Right atrium auricular region (tissue), 2 donors: Measurements from ENCODE around the gene MGAT5B. TPM values are rescaled to one million over a fixed set of nuclear protein-coding genes. Genes with fewer than 3 reads are reported as not detected.

Experiments used
- DNase-seq: peaks from one replicate; pipeline ENCODE4 v3.0.0-alpha.2; 2019; ENCODE audit warnings: low spot score
- H3K27ac ChIP-seq, 2 donors: fragments of 200-600 bp; sonication (generic); 1 replicate in 1 of 2; 2 replicates in 1 of 2; pipeline ENCODE4 v1.5.1; 2016 to 2019
- H3K27me3 ChIP-seq, 2 donors: fragments of 200-600 bp; sonication (generic); one replicate each; pipeline versions ENCODE4 v1.5.1 to v1.6.0; 2017 to 2019
- H3K36me3 ChIP-seq: fragments of 200-600 bp; sonication (generic); one replicate; pipeline ENCODE4 v1.5.1; 2016
- H3K4me1 ChIP-seq, 2 donors: fragments of 200-600 bp; sonication (generic); one replicate each; pipeline versions ENCODE4 v1.5.1 to v1.6.0; 2017 to 2019
- H3K4me3 ChIP-seq, 2 donors: fragments of 200-600 bp; sonication (generic); 1 replicate in 1 of 2; 2 replicates in 1 of 2; pipeline ENCODE4 v1.5.1; 2017 to 2019; ENCODE audit warnings: mild to moderate bottlenecking in 1 of 2, moderate library complexity in 1 of 2
- H3K9me3 ChIP-seq, 2 donors: fragments of 200-600 bp; sonication (generic); one replicate each; pipeline ENCODE4 v1.5.1; 2019
- CTCF ChIP-seq, 2 donors: fragments of 200-600 bp; sonication (generic); IDR thresholded peaks; one replicate each; pipeline ENCODE4 v1.5.1; 2019; ENCODE audit warnings: antibody characterized with exemption in 2 of 2
- total RNA-seq, 2 donors: library from RNA; depleted of rRNA; stranded (reverse); fragments of >200 nt; gene quantifications; one replicate each; pipeline ENCODE4 v1.1.0, GENCODE V29; 2016

MGAT5B gene
- total RNA-seq, 2 donors from 2014 or later = not detected

GRCh38 chr17:76947309-76947708 lies 79.1 kb downstream of the MGAT5B start:
- no peaks in the 10 kb centered on the region for H3K36me3 ChIP-seq
- no peak overlapping the region for H3K4me3 ChIP-seq
- no peaks in the 10 kb centered on the region for H3K9me3 ChIP-seq
- TF ChIP-seq CTCF (IDR thresholded peaks at IDR 0.05) = no peak
- no peak for DNase-seq
- H3K27me3 ChIP-seq = no peaks in the 10 kb centered on the region
- H3K4me1 ChIP-seq = no peaks in the 10 kb centered on the region
- no peak overlapping the region for H3K27ac ChIP-seq

GRCh38 chr17:76947771-76948170 lies 79.6 kb downstream of the MGAT5B start:
- no peaks in the 10 kb centered on the region for H3K4me1 ChIP-seq
- no peak for DNase-seq

GRCh38 chr17:76948301-76948700 lies 80.1 kb downstream of the MGAT5B start:
- no peaks in the 10 kb centered on the region for H3K4me1 ChIP-seq
- TF ChIP-seq CTCF (IDR thresholded peaks at IDR 0.05) = no peak
- H3K27ac ChIP-seq = no peak overlapping the region
- H3K36me3 ChIP-seq = no peaks in the 10 kb centered on the region
- no peak overlapping the region for H3K4me3 ChIP-seq
- no peaks in the 10 kb centered on the region for H3K27me3 ChIP-seq
- no peaks in the 10 kb centered on the region for H3K9me3 ChIP-seq
- no peak for DNase-seq

More at GRCh38 chr17:76947771-76948170, 79.6 kb downstream of the MGAT5B start:
- Histone ChIP-seq H3K4me3 (no peak overlapping the region), H3K27ac (no peak overlapping the region), H3K36me3 (no peaks in the 10 kb centered on the region), H3K27me3 (no peaks in the 10 kb centered on the region), H3K9me3 (no peaks in the 10 kb centered on the region)
- no peak for TF ChIP-seq CTCF (IDR thresholded peaks at IDR 0.05)

GRCh38 chr17:76948726-76949342 lies 80.6 kb downstream of the MGAT5B start:
- TF ChIP-seq CTCF (IDR thresholded peaks at IDR 0.05) = no peak
- Histone ChIP-seq H3K27me3 (no peaks in the 10 kb centered on the region), H3K9me3 (no peaks in the 10 kb centered on the region), H3K27ac (no peak overlapping the region), H3K4me3 (no peak overlapping the region), H3K36me3 (no peaks in the 10 kb centered on the region), H3K4me1 (no peaks in the 10 kb centered on the region)
- no peak for DNase-seq

- no peaks in the 10 kb centered on the region for H3K27me3 ChIP-seq
- no peaks in the 10 kb centered on the region for H3K36me3 ChIP-seq
- H3K4me3 ChIP-seq = no peak overlapping the region
- no peaks in the 10 kb centered on the region for H3K9me3 ChIP-seq
- no peaks in the 10 kb centered on the region for H3K4me1 ChIP-seq
- H3K27ac ChIP-seq = no peak overlapping the region
- TF ChIP-seq CTCF (IDR thresholded peaks at IDR 0.05) = no peak
- DNase-seq = no peak
Measured at GRCh38 chr17:76949913-76950695, 81.9 kb downstream of the MGAT5B start.
